H1 (cell line): ENCODE measurements around the gene SLC12A6. TPM values are rescaled to one million over a fixed set of nuclear protein-coding genes. Genes with fewer than 3 reads are reported as not detected.

Experiments
- CHD2 ChIP-seq: IDR thresholded peaks from 2 replicates; pipeline ENCODE4 v1.6.1; 2012; ENCODE audit warnings: low read length, improper control_type of control experiment
- CHD7 ChIP-seq: fragments of 300-600 bp; sonication (generic); IDR thresholded peaks from 2 replicates; pipeline ENCODE4 v1.7.1; 2012; ENCODE audit warnings: low read length, moderate library complexity, mild to moderate bottlenecking, inconsistent platforms; ENCODE audit not compliant: insufficient replicate concordance
- CTBP2 ChIP-seq: IDR thresholded peaks from 2 replicates; pipeline ENCODE4 v1.7.0; 2011; ENCODE audit warnings: borderline replicate concordance, mild to moderate bottlenecking, moderate library complexity, mixed read lengths, low read length; ENCODE audit not compliant: insufficient read depth, insufficient read length
- EZH2 ChIP-seq: fragments of 200-600 bp; sonication (generic); IDR thresholded peaks from 2 replicates; pipeline ENCODE4 v1.7.1; 2012; ENCODE audit warnings: low read depth, mild to moderate bottlenecking, moderate library complexity, low read length, inconsistent platforms; ENCODE audit not compliant: severe bottlenecking
- POLR2A ChIP-seq, 2 experiments: IDR thresholded peaks; 1 replicate in 1 of 2; 2 replicates in 1 of 2; pipeline ENCODE4 v1.6.1; 2011; ENCODE audit warnings: low read depth in 2 of 2, low read length in 2 of 2, mild to moderate bottlenecking in 2 of 2; ENCODE audit errors: control extremely low read depth in 1 of 2
- RXRA ChIP-seq: IDR thresholded peaks from 2 replicates; pipeline ENCODE4 v1.6.1; 2011; ENCODE audit warnings: low read depth, mild to moderate bottlenecking, low read length, moderate library complexity; ENCODE audit not compliant: insufficient read depth
- SIX5 ChIP-seq: IDR thresholded peaks from 2 replicates; pipeline ENCODE4 v1.6.1; 2011; ENCODE audit warnings: mild to moderate bottlenecking, low read depth, low read length
- TBP ChIP-seq: IDR thresholded peaks from 2 replicates; pipeline ENCODE4 v1.6.1; 2011; ENCODE audit warnings: low read depth, low read length, improper control_type of control experiment
- TCF12 ChIP-seq: IDR thresholded peaks from 2 replicates; pipeline ENCODE4 v1.6.1; 2011; ENCODE audit warnings: low read depth, mild to moderate bottlenecking, low read length
- polyA plus RNA-seq, 7 experiments: library from polyadenylated mRNA; depleted of rRNA in 3 of 7; stranded (reverse) in 5 of 7; unstranded in 2 of 7; fragments of >200 nt in 5 of 7; fragments of 200-250 nt in 2 of 7; gene quantifications; 1 replicate in 5 of 7; 2 replicates in 1 of 7; 4 replicates in 1 of 7; pipeline versions ENCODE4 v1.2.1 to v1.2.3, GENCODE V29; 2011 to 2013; ENCODE audit warnings: missing spikeins in 2 of 7, mixed read lengths in 2 of 7
- total RNA-seq: library from RNA; stranded (reverse); fragmentation: NEBNext Ultra II Directional; extraction: Animal tissue kit (Norgen Biotek cat#: 25700); gene quantifications from 2 replicates; pipeline ENCODE4 v1.2.1, GENCODE V29; 2021

Gene SLC12A6
- total and polyA plus RNA-seq, 2 of the 8 experiments (the other 6 are each of a cell fraction or from before 2014, with no cell fraction given): 9.2 to 11.1 TPM

GRCh38 chr15:34364041-34364440 lies 26.5 kb upstream of the SLC12A6 start (continued):
- TF ChIP-seq CHD7: no peak
- no peak for TF ChIP-seq RXRA
- TF ChIP-seq POLR2A (IDR thresholded peaks at IDR 0.05; ENCODE audit: control extremely low read depth in 1 of 2, low read depth in 2 of 2, low read length in 2 of 2): no peak
- no peak for TF ChIP-seq EZH2
- TF ChIP-seq SIX5: no peak
- no peak for TF ChIP-seq TBP
- no peak for TF ChIP-seq CTBP2
- TF ChIP-seq TCF12: no peak
- no peak for TF ChIP-seq CHD2
- TF ChIP-seq, all 59 proteins: peak for 0
